AG10803 (cell line): ENCODE results near the gene TMIGD3.

ENCODE experiments used
- DNase-seq: peaks from one replicate; pipeline ENCODE4 v3.0.0; 2010; ENCODE audit warnings: low read depth
- H3K4me3 ChIP-seq: 2 replicates; pipeline ENCODE4 v1.5.1; 2011; ENCODE audit warnings: mild to moderate bottlenecking, low read length, control low read depth
- CTCF ChIP-seq: conservative IDR thresholded peaks from 2 replicates; pipeline ENCODE4 v1.5.1; 2011; ENCODE audit warnings: mild to moderate bottlenecking, low read length, control low read depth, inconsistent platforms

The TMIGD3 gene

GRCh38 chr1:111468717-111469100 lies 34.7 kb downstream of the TMIGD3 start:
- DNase-seq, result no peak
- TF ChIP-seq CTCF, result no peak
- H3K4me3 ChIP-seq, result no peak overlapping the region

DNA sequence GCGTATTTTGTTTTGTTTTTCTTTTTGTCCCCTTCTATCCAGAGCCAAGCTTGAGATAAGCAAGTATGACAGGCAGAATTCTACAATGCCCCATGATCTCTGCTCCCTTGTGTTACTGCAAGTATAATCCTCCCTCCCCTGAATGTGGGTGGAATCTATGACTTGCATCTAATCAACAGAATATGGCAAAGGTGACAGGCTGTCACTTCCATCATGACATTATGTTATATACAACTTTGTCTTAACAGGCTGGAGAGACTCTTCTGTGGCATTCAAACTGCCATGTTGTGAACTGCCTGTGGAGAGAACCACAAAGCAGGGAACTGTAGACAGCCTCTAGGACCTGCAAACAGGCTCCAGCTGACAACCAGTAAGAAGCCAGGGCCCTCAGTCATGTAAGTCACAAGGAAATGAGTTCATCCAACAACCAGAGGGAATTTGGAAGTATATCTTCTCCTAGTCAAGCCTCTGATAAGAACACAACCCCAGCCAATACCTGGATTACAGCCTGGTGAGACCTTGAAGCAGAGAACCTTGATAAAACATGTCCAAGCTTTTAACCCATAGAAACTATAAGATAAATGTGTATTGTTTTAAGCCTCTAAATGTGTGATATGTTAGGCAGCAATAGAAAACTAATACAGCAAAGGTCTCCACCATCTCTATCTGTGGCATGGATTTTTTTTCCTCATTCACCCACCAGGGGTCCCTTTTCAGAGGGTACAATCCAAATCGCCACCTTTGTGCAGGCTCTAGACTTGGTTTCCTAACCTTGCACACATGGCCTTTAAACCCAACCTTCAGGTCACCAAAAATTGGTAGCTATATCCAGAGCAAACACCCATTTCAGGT lies 35.3 kb downstream of the TMIGD3 start:
- DNase-seq, result no peak
- no peak overlapping the region for H3K4me3 ChIP-seq
- no peak for TF ChIP-seq CTCF

- TF ChIP-seq CTCF, result no peak
- H3K4me3 ChIP-seq, result no peak overlapping the region
- no peak for DNase-seq
Measured at GRCh38 chr1:111466480-111466879, 37.0 kb downstream of the TMIGD3 start.

DNA sequence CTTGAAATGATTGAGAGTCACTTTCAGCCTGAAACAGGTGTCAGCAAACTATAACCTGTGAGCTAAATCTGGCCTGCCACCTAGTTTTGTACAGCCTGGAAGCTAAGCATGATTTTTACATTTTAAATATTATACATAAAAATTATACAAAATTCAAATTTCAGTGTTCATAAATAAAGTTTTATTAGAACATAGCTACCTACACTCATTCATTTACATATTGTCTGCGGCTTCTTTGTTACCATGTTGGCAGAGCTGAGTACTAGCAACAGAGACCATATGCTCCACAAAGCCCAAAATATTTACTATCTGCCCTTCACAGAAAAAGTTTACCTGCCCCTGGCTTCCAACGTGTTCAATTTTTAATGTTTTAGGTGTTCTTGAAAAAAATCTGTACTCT lies 37.7 kb downstream of the TMIGD3 start:
- H3K4me3 ChIP-seq, result no peak overlapping the region
- no peak for DNase-seq
- TF ChIP-seq CTCF, result no peak

DNA sequence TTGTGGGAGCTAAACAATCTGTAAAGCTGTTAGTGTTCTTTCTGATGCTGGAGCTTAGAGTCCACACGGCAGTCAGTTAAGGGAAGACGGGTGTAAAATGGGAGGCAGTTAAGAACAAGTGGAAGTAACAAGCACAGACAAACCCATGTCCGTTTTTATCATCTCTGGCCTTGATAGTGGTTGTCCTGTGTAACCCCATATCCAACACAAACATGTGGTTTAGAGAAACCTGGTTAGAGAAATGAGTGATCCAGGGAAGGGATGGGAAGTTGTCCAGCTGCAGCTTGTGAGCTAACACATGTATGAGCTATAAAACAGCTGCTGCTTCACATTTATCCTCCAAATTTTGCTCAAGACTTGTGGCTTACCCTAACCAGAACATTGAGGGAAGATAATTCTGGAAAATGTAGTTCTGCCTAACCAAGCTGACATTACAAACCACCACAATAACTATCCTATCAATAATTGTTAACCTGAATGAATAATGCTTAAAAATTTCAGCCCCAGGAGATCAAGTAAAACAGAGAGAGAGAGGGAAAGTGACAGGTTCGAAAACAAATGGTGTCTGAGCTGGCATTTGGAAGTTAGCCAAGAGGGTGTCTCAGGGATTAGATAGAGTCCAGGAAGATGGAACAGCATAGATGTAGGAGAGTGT lies 40.3 kb downstream of the TMIGD3 start:
- DNase-seq, result peak; percentile 72
- H3K4me3 ChIP-seq, result no peak overlapping the region
- no peak for TF ChIP-seq CTCF

- TF ChIP-seq CTCF, result no peak
- no peak for DNase-seq
- no peak overlapping the region for H3K4me3 ChIP-seq
Measured at GRCh38 chr1:111462370-111463028, 40.9 kb downstream of the TMIGD3 start.
